Neuron (in vitro differentiated cells): ENCODE measurements around the gene STK32C.

Experiments used
- H2AFZ ChIP-seq: one replicate; pipeline ENCODE4 v1.6.1; 2013; ENCODE audit warnings: low read depth, mild to moderate bottlenecking, inconsistent platforms, low read length, moderate library complexity
- H3K27me3 ChIP-seq: one replicate; pipeline ENCODE4 v1.6.1; 2013; ENCODE audit warnings: low read length; ENCODE audit not compliant: insufficient read depth
- H3K36me3 ChIP-seq: one replicate; pipeline ENCODE4 v1.6.1; 2013; ENCODE audit warnings: low read length; ENCODE audit not compliant: insufficient read depth
- H3K4me1 ChIP-seq: one replicate; pipeline ENCODE4 v1.6.1; 2013; ENCODE audit warnings: low read length; ENCODE audit not compliant: insufficient read depth
- H3K4me3 ChIP-seq: 2 replicates; pipeline ENCODE4 v1.5.1; 2013; ENCODE audit warnings: mild to moderate bottlenecking, low read length, moderate library complexity
- H3K9me3 ChIP-seq: one replicate; pipeline ENCODE4 v1.6.1; 2013; ENCODE audit warnings: low read length

Gene STK32C

GRCh38 chr10:132283604-132284382, 24.0 kb downstream of the STK32C start:
- Histone ChIP-seq H2AFZ (no peak overlapping the region), H3K27me3 (no peaks in the 10 kb centered on the region), H3K4me3 (no peak overlapping the region), H3K9me3 (no peaks in the 10 kb centered on the region), H3K36me3 (no peaks in the 10 kb centered on the region), H3K4me1 (peaks cover 20% of the 10 kb centered on the region)

- no peak overlapping the region for H2AFZ ChIP-seq
- H3K36me3 ChIP-seq = no peaks in the 10 kb centered on the region
- H3K4me3 ChIP-seq = no peak overlapping the region
- H3K4me1 ChIP-seq = peaks cover 20% of the 10 kb centered on the region
- H3K27me3 ChIP-seq = no peaks in the 10 kb centered on the region
- H3K9me3 ChIP-seq = no peaks in the 10 kb centered on the region
Measured at GRCh38 chr10:132282667-132283603, 24.8 kb downstream of the STK32C start.

GRCh38 chr10:132281915-132282666, 25.7 kb downstream of the STK32C start:
- Histone ChIP-seq H3K4me3 (no peak overlapping the region), H3K4me1 (peaks cover 20% of the 10 kb centered on the region), H3K27me3 (no peaks in the 10 kb centered on the region), H3K36me3 (no peaks in the 10 kb centered on the region), H3K9me3 (no peaks in the 10 kb centered on the region), H2AFZ (no peak overlapping the region)

GRCh38 chr10:132280646-132281074, 27.1 kb downstream of the STK32C start:
- H3K36me3 ChIP-seq = no peaks in the 10 kb centered on the region
- H3K4me1 ChIP-seq = peaks cover 20% of the 10 kb centered on the region
- H2AFZ ChIP-seq = no peak overlapping the region
- no peak overlapping the region for H3K4me3 ChIP-seq
- no peaks in the 10 kb centered on the region for H3K9me3 ChIP-seq
- no peaks in the 10 kb centered on the region for H3K27me3 ChIP-seq

GRCh38 chr10:132279873-132280645, 27.7 kb downstream of the STK32C start:
- no peaks in the 10 kb centered on the region for H3K36me3 ChIP-seq
- no peaks in the 10 kb centered on the region for H3K9me3 ChIP-seq
- peaks cover 20% of the 10 kb centered on the region for H3K4me1 ChIP-seq
- H3K4me3 ChIP-seq = no peak overlapping the region
- H3K27me3 ChIP-seq = no peaks in the 10 kb centered on the region
- H2AFZ ChIP-seq = no peak overlapping the region

GRCh38 chr10:132277311-132277741, 30.4 kb downstream of the STK32C start:
- H3K9me3 ChIP-seq = no peaks in the 10 kb centered on the region
- peaks cover 8% of the 10 kb centered on the region for H3K4me1 ChIP-seq
- no peak overlapping the region for H2AFZ ChIP-seq
- H3K4me3 ChIP-seq = no peak overlapping the region
- no peaks in the 10 kb centered on the region for H3K36me3 ChIP-seq
- no peaks in the 10 kb centered on the region for H3K27me3 ChIP-seq

- H2AFZ ChIP-seq = no peak overlapping the region
- H3K4me3 ChIP-seq = no peak overlapping the region
- H3K4me1 ChIP-seq = peaks cover 7% of the 10 kb centered on the region
- no peaks in the 10 kb centered on the region for H3K27me3 ChIP-seq
- H3K9me3 ChIP-seq = no peaks in the 10 kb centered on the region
- no peaks in the 10 kb centered on the region for H3K36me3 ChIP-seq
Measured at GRCh38 chr10:132276706-132277105, 31.0 kb downstream of the STK32C start.

- Histone ChIP-seq H3K27me3 (no peaks in the 10 kb centered on the region), H3K9me3 (no peaks in the 10 kb centered on the region), H2AFZ (no peak overlapping the region), H3K36me3 (no peaks in the 10 kb centered on the region), H3K4me3 (no peak overlapping the region), H3K4me1 (peaks cover 7% of the 10 kb centered on the region)
Measured at GRCh38 chr10:132276179-132276675, 31.5 kb downstream of the STK32C start.

GRCh38 chr10:132275426-132276178, 32.1 kb downstream of the STK32C start:
- Histone ChIP-seq H3K9me3 (no peaks in the 10 kb centered on the region), H2AFZ (no peak overlapping the region), H3K36me3 (no peaks in the 10 kb centered on the region), H3K4me1 (peaks cover 7% of the 10 kb centered on the region), H3K4me3 (no peak overlapping the region), H3K27me3 (no peaks in the 10 kb centered on the region)

GRCh38 chr10:132274986-132275385, 32.8 kb downstream of the STK32C start:
- H3K4me1 ChIP-seq = peaks cover 8% of the 10 kb centered on the region
- no peak overlapping the region for H2AFZ ChIP-seq
- H3K27me3 ChIP-seq = no peaks in the 10 kb centered on the region
- H3K36me3 ChIP-seq = no peaks in the 10 kb centered on the region
- H3K4me3 ChIP-seq = no peak overlapping the region
- H3K9me3 ChIP-seq = no peaks in the 10 kb centered on the region

- Histone ChIP-seq H3K27me3 (no peaks in the 10 kb centered on the region), H3K4me1 (peaks cover 10% of the 10 kb centered on the region), H3K4me3 (no peak overlapping the region), H3K36me3 (no peaks in the 10 kb centered on the region), H2AFZ (no peak overlapping the region), H3K9me3 (no peaks in the 10 kb centered on the region)
Measured at GRCh38 chr10:132274581-132274980, 33.2 kb downstream of the STK32C start.
